GM23338 (cell line): ENCODE measurements around the gene PLAAT2. TPM values are rescaled to one million over a fixed set of nuclear protein-coding genes. Genes with fewer than 3 reads are reported as not detected.

Experiments
- ATAC-seq: fragments of 200-7000 bp; cut with Tn5 transposase; 3 replicates; pipeline ENCODE4 v1.9.1; 2020
- DNase-seq: peaks from one replicate; pipeline ENCODE4 v3.0.0-alpha.2; 2015; ENCODE audit warnings: low spot score
- H2AFZ ChIP-seq: fragments of 200-600 bp; sonication (generic); 2 replicates; pipeline ENCODE4 v1.8.0; 2016; ENCODE audit warnings: antibody characterized with exemption, mild to moderate bottlenecking, moderate library complexity
- H3F3A ChIP-seq: fragments of 200-600 bp; sonication (generic); replicated peaks from 2 replicates; pipeline ENCODE4 v1.8.0; 2017; ENCODE audit warnings: antibody characterized with exemption, mixed run types, low read depth
- H3K27ac ChIP-seq: fragments of 200-600 bp; sonication (generic); 2 replicates; pipeline ENCODE4 v1.6.1; 2016; ENCODE audit warnings: low read depth
- H3K27me3 ChIP-seq: fragments of 200-600 bp; sonication (generic); 2 replicates; pipeline ENCODE4 v1.8.0; 2016; ENCODE audit warnings: mild to moderate bottlenecking, mixed run types, moderate library complexity; ENCODE audit not compliant: insufficient read depth
- H3K36me3 ChIP-seq: fragments of 200-600 bp; sonication (generic); 2 replicates; pipeline ENCODE4 v1.8.0; 2016; ENCODE audit warnings: mild to moderate bottlenecking; ENCODE audit not compliant: insufficient read depth
- H3K4me1 ChIP-seq: fragments of 200-600 bp; sonication (generic); 2 replicates; pipeline ENCODE4 v1.8.0; 2016; ENCODE audit warnings: mild to moderate bottlenecking, moderate library complexity; ENCODE audit not compliant: insufficient read depth
- H3K4me2 ChIP-seq: fragments of 200-600 bp; sonication (generic); 2 replicates; pipeline ENCODE4 v1.7.1; 2017; ENCODE audit warnings: mixed run types
- H3K4me3 ChIP-seq: fragments of 200-600 bp; sonication (generic); 2 replicates; pipeline ENCODE4 v1.6.1; 2016; ENCODE audit warnings: mixed run types
- H3K79me2 ChIP-seq: fragments of 200-600 bp; sonication (generic); replicated peaks from 2 replicates; pipeline ENCODE4 v1.8.0; 2017; ENCODE audit warnings: mild to moderate bottlenecking; ENCODE audit not compliant: insufficient read depth
- H3K9me2 ChIP-seq: fragments of 200-600 bp; sonication (generic); 2 replicates; pipeline ENCODE4 v1.8.0; 2017; ENCODE audit not compliant: insufficient read depth
- H4K20me1 ChIP-seq: fragments of 200-600 bp; sonication (generic); replicated peaks from 2 replicates; pipeline ENCODE4 v1.8.0; 2017; ENCODE audit warnings: mild to moderate bottlenecking; ENCODE audit not compliant: insufficient read depth
- H3K27ac Mint-ChIP-seq: 2 replicates; pipeline ENCODE4 v1.8.0; 2020; ENCODE audit warnings: inconsistent platforms, mild to moderate bottlenecking, moderate library complexity, mixed read lengths
- H3K27me3 Mint-ChIP-seq: 3 replicates; pipeline ENCODE4 v1.8.0; 2022; ENCODE audit warnings: low read depth, mild to moderate bottlenecking, moderate library complexity, mixed read lengths, inconsistent platforms; ENCODE audit not compliant: insufficient read depth, poor library complexity
- H3K36me3 Mint-ChIP-seq: 3 replicates; pipeline ENCODE4 v1.8.0; 2021; ENCODE audit warnings: low read depth, mild to moderate bottlenecking, inconsistent platforms, moderate library complexity, mixed read lengths
- H3K4me1 Mint-ChIP-seq: 3 replicates; pipeline ENCODE4 v1.8.0; 2020; ENCODE audit warnings: mild to moderate bottlenecking, inconsistent platforms, mixed read lengths
- H3K4me3 Mint-ChIP-seq: 3 replicates; pipeline ENCODE4 v1.8.0; 2021; ENCODE audit warnings: moderate library complexity, mild to moderate bottlenecking, inconsistent platforms, mixed read lengths
- H3K9me3 Mint-ChIP-seq: 3 replicates; pipeline ENCODE4 v1.8.0; 2020; ENCODE audit warnings: moderate library complexity, mild to moderate bottlenecking, inconsistent platforms, mixed read lengths
- CREB1 ChIP-seq: fragments of 250-450 bp; sonication (Bioruptor Pico); IDR thresholded peaks from 2 replicates; pipeline ENCODE4 v1.5.0; 2020; ENCODE audit warnings: low read depth, mild to moderate bottlenecking, moderate library complexity
- CTCF ChIP-seq, 2 experiments: fragments of 200-600 bp in 1 of 2; sonication (generic) in 1 of 2; conservative IDR thresholded peaks; 2 replicates each; pipeline versions ENCODE4 v1.5.1 to v1.6.1; 2016 to 2017; ENCODE audit warnings: antibody characterized with exemption in 2 of 2, low read depth in 2 of 2, mild to moderate bottlenecking in 2 of 2, moderate library complexity in 1 of 2
- ETS1 ChIP-seq: IDR thresholded peaks from 2 replicates; pipeline ENCODE4 v1.6.1; 2016; ENCODE audit warnings: antibody characterized with exemption
- EZH2 ChIP-seq: fragments of 200-600 bp; sonication (generic); IDR thresholded peaks from one replicate; pipeline ENCODE4 v1.8.0; 2017; ENCODE audit warnings: antibody characterized with exemption, mild to moderate bottlenecking, low read depth; ENCODE audit not compliant: unreplicated experiment
- EZH2phosphoT487 ChIP-seq: fragments of 200-600 bp; sonication (generic); IDR thresholded peaks from one replicate; pipeline ENCODE4 v1.8.1; 2018; ENCODE audit warnings: antibody characterized with exemption; ENCODE audit not compliant: unreplicated experiment
- JUNB ChIP-seq: IDR thresholded peaks from one replicate; pipeline ENCODE4 v1.6.1; 2016; ENCODE audit warnings: antibody characterized with exemption; ENCODE audit not compliant: unreplicated experiment
- NANOG ChIP-seq: IDR thresholded peaks from 2 replicates; pipeline ENCODE4 v1.6.1; 2016; ENCODE audit warnings: antibody characterized with exemption, borderline replicate concordance
- POLR2AphosphoS5 ChIP-seq: IDR thresholded peaks from 2 replicates; pipeline ENCODE4 v1.6.1; 2016; ENCODE audit warnings: antibody characterized with exemption, low read depth
- REST ChIP-seq: IDR thresholded peaks from one replicate; pipeline ENCODE4 v1.6.1; 2018; ENCODE audit warnings: antibody characterized with exemption; ENCODE audit not compliant: unreplicated experiment
- STAT1 ChIP-seq: IDR thresholded peaks from one replicate; pipeline ENCODE4 v1.6.1; 2016; ENCODE audit warnings: antibody characterized with exemption; ENCODE audit not compliant: unreplicated experiment
- ZNF114 ChIP-seq: fragments of 250-450 bp; sonication (Bioruptor Pico); IDR thresholded peaks from 2 replicates; pipeline ENCODE4 v1.5.0; 2020; ENCODE audit warnings: mild to moderate bottlenecking, moderate library complexity
- ZNF331 ChIP-seq: fragments of 250-450 bp; sonication (Bioruptor Pico); IDR thresholded peaks from 2 replicates; pipeline ENCODE4 v1.5.0; 2020; ENCODE audit warnings: low read depth, mild to moderate bottlenecking, moderate library complexity
- ZNF462 ChIP-seq: fragments of 250-450 bp; sonication (Bioruptor Pico); IDR thresholded peaks from 2 replicates; pipeline ENCODE4 v1.5.0; 2020; ENCODE audit warnings: mild to moderate bottlenecking, moderate library complexity
- polyA plus RNA-seq: library from polyadenylated mRNA; unstranded; fragments of >200 nt; fragmentation: Nextera tagmentation; extraction: Ambion mirVana; gene quantifications from 2 replicates; pipeline ENCODE4 v1.2.1, GENCODE V29; 2016
- total RNA-seq: library from RNA; depleted of rRNA; stranded (reverse); fragments of >200 nt; shearing (Covaris generic); gene quantifications from 2 replicates; pipeline ENCODE4 v1.2.3, GENCODE V29; 2014

PLAAT2 gene
- total and polyA plus RNA-seq, 2 experiments from 2014 or later: 0.66 to 0.78 TPM

- peaks cover 14% of the 10 kb centered on the region for H3K9me2 ChIP-seq
- no peaks in the 10 kb centered on the region for H4K20me1 ChIP-seq
- Mint-ChIP-seq H3K27me3 (peaks cover 3% of the 10 kb centered on the region), H3K36me3 (no peaks in the 10 kb centered on the region), H3K27ac (peak overlapping the region; percentile 45; the same call in 1 of the 2 replicates), H3K4me3 (no peak overlapping the region), H3K9me3 (no peaks in the 10 kb centered on the region), H3K4me1 (peaks cover 12% of the 10 kb centered on the region; the same call in 2 of the 3 replicates)
- no peaks in the 10 kb centered on the region for H3K27me3 ChIP-seq
- H2AFZ ChIP-seq: no peak overlapping the region; the same call in 1 of the 2 replicates
- TF ChIP-seq CTCF (conservative IDR thresholded peaks at IDR 0.05; ENCODE audit: low read depth in 2 of 2) (no peak), ZNF331 (no peak), ZNF114 (CRISPR knock-in tag) (no peak), CREB1 (CRISPR knock-in tag) (no peak), ETS1 (no peak), POLR2AphosphoS5 (no peak), JUNB (no peak), STAT1 (no peak), NANOG (no peak), EZH2phosphoT487 (no peak), EZH2 (no peak), ZNF462 (no peak), REST (no peak)
- no peak overlapping the region; the same call in 1 of the 2 replicates for H3K4me2 ChIP-seq
- no peaks in the 10 kb centered on the region for H3K79me2 ChIP-seq
- 0 out of 2 replicates have a peak overlapping the region, but pooled peaks have one; percentile 11 for H3K27ac ChIP-seq
- ATAC-seq (peak; percentile 68), DNase-seq (peak; percentile 49)
- no peaks in the 10 kb centered on the region for H3F3A ChIP-seq
- peaks cover 12% of the 10 kb centered on the region for H3K4me1 ChIP-seq
- no peak overlapping the region for H3K4me3 ChIP-seq
- H3K36me3 ChIP-seq: no peaks in the 10 kb centered on the region
These were observed 4.1 kb upstream of the PLAAT2 start for GRCh38 chr11:63567044-63567840.
